Stimulated activated naive CD4-positive, alpha-beta T cell treated with Interleukin-2 at 50 U/mL for 16 hours (primary cell): ENCODE results near the gene MEG3.

Experiments used
- DNase-seq: peaks from one replicate; lab custom pipeline; 2025; lab: John Stamatoyannopoulos, UW

The MEG3 gene

DNA sequence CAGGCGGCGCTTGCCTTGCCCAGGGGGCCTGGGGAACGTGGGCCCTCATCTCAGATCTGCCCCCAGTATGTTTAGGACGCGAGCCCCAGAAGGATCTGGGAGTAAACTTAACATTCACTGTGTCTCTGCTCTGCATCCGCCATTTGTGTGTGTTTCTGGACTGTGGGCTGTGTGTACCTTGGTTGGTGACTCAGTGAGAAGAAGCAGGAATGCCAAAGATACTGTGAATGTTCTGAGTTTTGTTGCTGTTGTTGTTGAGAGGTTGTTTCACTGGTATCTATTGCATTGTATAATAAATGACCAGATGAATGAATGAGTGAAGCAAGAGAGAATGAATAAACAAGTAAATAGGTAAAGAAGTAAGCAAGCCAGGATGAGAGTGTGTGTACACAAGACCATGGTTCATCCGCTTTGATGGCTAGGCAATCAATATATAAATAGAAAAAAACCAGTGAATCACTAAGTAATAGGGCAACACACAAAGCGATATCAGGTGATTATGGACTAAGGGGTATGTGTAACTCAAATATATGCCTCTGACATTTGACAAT, 20.5 kb downstream of the MEG3 start:
- no peak for DNase-seq

DNA sequence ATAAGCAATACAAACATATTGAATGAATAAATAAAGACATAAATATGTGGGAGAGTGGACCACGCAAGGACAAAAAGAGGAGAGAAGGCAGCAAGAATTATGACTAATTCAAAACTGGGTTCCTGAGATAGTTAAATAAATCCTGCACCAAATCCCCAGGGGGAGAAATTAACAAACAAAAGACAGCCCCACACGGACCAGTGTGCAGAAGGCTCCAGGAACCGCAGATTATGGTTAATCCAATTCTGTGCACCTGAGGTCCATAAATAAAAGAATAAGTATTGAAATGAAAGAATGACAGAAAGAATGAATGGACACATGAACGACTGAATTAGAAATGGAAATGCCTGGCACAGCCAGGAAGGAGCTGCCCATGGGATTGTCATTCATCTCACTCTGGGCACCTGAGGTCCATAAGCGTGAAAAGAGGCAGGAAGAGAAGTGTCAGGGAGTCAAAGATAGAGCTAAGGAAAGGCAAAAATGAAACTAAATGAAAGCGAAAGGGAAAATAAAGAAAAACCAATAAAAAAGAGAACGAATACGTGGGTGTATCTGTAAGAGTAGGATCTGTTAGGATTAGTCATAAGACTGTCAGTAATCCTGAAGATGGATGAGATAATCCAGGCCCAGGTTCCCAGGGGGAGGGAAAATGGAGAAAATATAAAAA, 23.3 kb downstream of the MEG3 start:
- DNase-seq = no peak

DNA sequence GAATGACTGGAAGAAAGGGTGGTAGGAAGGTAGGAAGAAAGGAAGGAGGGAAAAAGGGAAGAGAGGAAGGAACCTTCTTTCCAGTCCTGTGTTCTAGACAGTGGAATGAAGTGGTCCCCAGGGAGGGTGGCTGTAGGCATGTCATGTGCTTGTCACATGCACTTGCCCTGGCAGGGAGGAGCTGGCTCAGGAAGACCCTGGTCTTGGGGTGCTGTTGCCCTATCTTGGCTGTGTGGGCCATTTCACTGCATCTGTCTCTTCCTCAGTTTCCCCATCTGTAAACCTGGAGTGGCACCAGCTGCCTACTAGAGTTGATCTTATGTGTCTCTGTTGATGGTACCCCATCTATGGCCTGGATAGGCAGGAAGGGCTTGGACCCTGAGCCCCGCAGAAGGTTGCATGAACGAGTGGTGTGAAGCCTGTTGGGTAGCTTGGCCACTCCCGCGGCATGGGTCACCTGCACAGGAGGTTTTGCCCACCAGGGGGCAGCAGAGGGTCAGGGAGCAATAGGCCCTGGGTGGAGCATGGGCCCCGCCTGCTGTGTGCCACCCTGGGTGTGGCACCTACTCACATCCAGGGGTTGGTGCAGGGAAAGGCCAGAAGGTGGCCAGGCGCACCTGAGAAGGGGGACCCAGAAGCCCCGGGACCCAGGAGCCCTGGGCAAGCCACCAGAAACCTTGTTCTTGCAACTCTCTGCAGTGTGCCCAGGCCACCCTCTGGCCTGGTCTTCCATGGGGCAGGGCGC, 25.1 kb downstream of the MEG3 start:
- DNase-seq = peak; percentile 65

DNA sequence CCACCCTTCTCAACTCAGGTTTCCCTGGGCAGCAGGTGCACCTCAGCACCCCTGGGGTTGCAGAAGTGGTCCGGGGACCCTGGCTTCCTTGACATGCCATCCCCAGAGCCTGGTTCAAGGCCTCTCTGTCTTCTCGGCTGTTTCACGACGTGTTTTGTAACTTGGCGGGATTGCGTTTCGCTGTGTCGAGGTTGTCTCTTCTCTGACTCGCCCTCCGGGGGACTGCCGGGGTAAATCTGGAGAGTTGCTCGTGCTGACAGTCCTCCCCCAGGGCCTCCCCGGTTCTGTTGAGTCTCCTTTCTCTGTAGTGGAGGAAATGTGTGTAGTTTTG, 25.6 kb downstream of the MEG3 start:
- no peak for DNase-seq

DNA sequence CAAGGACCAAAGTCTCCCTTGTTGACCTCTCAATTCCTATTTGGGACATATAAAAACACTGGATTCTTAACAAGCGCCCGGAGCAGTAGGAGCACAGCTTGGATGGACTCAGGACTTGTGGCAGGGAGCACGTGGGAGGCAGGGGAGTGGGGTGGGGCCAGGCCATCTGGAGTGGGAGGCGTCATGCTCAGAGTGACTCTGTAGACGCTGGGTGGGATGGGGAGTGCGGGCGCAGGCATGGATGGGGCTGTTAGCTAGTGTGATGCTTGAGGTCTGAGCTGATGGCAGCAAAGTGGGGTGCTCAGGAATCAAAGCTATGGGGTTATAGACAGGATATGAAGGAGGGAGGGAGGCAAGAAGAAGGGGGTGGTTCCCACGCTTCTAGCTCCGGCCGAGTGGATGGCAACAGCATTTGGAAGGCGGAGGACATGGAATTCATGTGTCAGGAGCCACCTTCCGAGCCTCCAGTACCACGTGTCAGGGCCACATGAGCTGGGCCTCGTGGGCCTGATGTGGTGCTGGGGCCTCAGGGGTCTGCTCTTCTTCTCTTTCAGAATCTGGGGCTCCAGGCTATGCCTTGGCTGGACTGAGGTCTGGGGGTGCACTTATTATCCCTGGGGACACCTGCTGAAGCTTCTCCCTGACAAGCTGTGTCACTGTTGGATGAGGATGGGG, 26.2 kb downstream of the MEG3 start:
- DNase-seq = no peak

DNA sequence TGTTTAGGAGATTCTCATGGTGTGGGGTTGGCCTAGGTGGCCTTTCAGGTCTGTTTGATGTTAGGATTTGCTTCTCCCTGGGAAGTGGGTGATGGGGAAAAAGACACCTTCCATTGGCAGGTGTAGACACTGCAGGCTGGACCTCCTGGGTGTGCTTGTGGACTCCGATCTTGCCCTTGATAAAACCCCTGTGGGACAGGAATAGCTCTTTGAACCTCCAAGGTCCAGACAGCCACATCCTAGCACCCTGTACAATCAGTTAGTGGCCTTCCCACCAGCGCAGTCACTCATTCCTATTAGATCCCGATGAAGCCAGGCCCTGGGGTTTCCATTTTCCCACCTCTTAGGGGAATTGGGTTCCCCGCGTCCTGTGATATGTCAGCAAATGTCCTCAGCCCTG, 28.5 kb downstream of the MEG3 start:
- no peak for DNase-seq

DNA sequence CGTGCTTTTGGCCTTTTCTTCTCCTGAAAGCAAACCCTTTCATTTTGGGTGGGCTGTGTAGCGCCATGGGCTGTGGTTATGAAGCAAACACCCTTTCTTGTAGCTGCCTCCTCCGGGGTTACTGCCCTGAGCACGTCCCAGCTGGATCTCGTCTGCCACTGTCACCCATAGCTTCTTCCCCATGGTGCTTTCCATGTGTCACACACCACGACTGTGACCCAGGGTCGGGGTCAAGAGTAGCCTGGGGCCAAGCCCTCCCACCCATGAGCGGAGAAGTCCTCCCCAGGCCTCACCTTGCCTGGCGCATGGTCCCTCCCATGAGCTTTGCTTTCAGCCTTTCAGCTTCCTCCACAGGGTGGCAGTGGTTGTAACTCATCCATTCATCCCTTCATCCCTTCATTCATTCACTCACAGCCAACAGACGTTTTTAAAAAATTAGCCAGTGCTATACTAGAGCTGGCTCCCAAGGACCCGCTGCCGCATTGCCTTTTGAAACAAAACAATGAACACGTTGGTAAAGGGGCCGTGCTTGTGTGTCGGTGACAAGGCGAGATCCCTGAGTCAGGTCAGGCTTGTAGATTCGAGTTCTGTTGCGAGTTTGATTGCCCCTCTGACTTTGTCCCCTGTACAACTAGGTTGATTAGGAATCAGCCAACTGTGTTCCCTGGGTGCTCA, 29.5 kb downstream of the MEG3 start:
- DNase-seq = no peak

DNA sequence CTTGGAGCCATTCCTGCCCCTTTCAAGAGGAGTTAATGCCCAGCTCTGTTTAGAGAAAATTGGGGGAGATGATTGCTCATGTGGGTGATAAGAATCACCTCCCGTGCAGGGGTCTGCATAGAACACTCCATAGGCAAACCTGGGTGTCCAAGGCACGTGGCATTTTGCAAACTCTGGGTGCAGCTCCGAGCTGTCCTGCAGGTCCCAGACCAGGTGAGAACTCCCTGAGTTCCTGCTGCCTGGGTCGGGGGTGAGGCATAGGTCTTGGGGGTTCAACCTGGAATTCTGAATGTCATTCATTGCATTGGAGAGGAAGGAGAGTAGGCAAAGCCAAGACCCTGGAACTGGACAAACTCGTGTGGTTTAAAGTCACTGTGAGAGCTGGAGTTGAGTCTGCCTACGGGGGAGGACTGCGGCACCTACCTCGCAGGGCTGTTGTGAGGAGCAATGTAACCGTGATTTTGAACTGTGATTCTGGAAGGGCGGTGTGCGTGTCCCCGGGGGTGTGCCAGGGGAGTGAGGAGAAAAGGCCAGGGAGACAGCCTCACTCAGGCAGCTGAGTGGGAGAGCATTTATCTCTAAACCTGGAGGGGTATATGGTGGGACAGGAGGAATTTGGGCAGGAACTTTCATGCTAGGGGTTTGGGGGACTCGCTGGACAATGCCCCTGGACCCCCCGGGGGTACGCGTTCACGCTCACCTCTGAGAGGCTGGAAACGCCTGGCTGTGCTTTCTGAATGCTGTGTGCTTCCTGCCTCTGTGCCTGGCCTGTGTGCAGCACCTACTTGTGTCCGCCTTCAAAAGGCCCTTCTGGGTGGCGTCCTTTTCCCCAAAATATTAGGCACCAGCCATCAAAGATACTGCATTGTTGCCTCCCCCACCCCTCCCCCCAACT, 30.4 kb downstream of the MEG3 start:
- no peak for DNase-seq

DNA sequence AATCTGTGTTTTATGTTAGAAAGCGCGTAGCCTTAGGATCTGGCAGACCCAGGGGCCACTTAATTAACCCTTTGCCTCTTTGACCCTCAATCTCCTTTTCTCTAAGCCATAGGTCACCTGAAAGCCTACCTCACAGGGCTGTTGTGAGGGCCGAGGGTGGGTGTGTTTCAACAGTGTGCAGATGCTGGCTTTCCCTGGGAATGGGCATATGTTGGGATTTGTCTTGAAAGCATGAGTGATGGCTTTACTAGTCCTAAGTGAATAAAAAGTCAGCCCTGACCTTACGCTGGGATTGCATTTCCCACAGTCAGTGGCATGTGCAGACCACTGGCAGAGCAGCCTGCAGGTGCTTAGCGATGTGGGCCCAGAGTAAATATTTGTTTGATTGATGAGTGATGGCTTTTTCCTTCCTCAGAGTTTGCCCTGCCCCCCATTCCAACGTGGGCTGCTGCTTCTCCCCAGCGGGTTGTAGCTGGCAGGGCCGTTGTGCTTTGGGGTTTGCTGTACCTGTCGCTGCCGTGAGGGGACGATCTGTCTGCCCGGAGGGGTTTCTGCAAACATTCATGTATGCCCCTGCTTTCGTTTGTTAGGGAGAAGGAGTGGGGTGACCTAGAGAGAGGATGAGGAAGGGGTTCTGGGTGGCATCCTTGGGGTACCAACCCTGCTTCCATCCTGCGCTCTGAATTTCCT, 31.5 kb downstream of the MEG3 start:
- DNase-seq = no peak

DNA sequence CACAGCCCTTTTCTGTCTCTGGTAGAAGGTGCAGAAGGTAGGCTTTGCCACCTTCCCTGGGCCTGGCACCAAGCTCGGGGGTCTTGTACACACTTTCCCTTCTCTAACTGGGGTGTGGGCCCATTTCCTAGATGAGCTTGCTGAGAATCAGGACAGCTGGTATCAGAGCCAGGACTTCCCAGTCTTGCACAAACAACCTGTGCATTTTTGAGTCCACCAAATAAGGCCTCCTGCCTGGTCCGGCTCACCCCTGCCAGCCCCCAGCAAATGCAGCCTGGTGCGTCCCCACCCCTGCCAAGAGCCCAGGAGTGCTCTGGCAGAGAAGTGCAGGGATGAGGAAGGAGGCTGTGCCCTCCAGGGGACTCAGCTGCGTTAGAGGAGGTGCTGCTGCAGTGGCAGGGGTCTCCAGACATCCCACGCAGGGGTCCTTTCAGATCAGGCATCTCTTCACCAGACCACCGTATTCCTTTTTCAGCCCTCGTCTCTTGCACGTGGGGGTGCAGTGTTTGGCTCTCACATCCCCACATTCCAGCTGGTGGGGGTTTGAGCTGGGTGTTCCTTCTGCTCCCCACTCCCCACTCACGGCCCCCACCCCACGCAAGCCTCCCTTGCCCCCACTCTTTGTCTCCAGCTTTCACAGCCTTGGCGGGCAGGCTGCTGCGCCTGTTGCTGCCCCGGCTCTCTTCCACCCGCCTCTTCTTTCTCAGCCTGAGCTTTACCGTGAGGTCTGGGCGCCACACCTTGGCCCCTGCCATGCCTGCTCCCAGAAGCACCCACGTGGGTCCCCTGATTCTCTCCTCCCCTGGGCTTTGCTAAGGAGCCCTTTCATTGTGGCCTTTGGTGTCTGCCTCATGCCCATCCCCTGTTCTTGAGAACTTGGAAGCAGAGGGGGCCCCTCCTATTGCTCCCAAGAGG, 32.3 kb downstream of the MEG3 start:
- no peak for DNase-seq

DNA sequence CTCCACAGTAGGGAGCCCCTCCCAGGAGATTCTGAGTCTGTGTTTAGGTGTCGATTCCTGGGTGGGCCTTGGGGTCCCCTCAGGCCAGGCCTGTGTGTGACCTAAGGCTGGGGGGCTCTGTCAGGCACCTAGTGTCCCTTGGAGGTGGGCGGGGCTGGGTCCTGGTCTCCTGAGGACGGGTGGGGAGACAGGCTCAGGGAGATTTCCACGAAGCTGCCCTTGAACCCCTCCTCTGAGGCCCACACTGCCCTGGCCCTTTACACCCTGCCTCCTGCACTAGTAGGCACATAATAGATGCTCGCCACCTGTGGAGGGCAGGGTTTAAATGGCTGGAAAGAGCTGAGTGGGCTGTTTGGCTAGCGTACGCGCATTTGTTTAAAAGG, 32.9 kb downstream of the MEG3 start:
- no peak for DNase-seq

DNA sequence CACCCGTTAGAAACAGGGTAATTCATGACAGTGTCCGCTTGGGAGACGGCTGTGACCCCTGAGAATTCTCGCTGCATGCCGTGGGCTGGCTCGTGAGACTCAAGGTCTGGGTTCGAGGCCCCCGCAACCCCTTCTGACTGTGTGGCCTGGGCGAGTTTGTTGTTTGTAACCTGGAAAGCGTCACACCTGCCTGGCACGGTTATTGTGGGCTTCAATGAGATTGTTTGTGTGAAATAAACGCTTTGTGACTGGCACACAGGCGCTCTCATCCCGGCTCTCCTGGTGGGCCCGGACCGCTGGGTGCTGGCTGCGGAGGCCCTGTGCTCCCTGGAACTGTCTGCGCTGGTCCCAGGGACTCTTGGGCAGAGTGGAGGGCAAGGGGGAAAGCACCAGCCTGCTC, 33.9 kb downstream of the MEG3 start:
- no peak for DNase-seq

DNA sequence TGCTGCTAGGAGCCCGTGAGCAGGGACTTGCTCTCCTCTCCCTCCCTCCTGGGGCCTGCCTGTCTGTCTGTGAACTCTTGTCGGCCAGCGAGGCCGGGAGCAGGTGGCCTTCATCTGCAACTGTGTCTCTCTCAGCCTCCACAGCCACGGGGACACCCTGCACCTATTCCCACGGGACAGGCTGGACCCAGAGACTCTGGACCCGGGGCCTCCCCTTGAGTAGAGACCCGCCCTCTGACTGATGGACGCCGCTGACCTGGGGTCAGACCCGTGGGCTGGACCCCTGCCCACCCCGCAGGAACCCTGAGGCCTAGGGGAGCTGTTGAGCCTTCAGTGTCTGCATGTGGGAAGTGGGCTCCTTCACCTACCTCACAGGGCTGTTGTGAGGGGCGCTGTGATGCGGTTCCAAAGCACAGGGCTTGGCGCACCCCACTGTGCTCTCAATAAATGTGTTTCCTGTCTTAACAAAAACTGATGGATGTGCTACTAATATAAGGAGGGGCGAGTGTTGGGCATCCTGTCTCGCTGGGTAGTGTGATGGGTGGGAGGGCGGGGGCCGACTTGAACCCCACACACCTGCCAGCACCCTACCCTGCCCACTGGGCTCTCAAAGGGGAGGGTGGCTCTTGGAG, 34.8 kb downstream of the MEG3 start:
- no peak for DNase-seq

DNA sequence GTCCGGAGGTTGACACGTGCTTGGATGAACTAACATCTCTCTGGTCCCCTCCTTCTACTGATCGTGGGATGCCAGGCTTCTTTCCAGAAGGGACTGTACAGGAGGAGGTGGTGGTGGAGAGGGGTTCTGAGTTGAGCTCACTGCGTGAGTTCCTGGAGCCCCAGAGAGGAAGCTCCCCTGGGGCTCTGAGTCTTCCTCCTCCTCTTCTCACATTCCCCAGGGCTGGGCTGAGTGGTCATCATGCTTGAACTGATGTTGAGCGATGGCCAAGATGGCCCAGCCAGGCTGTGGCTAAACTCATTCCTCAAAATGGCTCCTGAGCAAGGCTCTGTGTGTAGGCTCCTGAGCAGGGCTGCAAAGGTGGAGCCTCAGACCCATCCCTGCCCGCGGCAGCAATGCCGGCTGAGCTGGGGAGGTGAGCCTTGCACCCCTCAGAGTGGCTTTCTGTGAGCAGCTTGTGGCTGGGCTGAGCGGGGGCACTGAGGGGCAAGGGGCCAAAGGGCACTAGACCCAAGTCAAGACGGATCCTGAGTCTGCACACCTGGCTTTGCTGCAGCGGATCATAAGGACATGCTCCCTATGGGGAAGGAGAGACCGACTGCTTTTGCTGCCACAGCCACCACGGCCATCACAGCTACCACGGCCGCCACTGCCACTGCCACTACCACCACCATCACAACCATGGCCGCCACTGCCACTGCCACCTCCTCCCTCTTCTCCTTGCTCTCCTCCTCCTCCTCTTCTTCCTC, 35.4 kb downstream of the MEG3 start:
- DNase-seq = no peak

DNA sequence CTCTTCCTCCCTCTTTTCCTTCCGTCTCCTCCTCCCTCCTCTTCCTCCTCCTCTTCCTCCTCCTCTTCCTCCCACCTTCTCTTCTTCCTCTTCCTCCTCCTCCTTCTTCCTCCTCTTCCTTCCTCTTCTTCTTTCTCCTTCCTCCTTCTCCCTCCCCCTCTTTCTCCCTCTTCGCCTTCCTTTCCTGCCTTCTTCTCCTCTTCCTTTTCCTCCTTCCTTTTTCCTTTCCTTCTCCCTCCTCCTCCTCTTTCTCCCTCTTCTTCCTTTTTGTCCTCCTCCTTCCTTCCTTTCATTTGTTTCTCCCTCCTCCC, 36.0 kb downstream of the MEG3 start:
- no peak for DNase-seq

DNA sequence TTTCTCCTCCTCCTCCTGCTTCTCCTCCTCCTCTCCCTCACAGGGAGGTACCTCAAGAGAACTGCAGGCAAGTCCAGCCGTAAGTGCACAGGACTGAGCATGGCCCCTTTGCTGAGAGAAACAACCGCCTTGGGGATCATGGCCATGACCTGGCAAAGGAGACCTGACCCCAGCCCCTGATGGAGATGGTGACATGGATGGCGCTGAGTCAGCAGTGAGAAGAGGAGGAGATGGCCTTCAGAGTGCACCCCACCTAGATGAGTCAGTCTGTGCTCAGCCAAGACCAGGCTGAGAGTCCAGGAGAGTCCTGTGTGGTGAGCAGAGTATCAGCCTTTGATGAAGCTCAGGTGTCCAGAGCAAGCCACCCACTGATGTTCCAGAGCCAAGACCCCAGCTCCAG, 36.4 kb downstream of the MEG3 start:
- no peak for DNase-seq

DNA sequence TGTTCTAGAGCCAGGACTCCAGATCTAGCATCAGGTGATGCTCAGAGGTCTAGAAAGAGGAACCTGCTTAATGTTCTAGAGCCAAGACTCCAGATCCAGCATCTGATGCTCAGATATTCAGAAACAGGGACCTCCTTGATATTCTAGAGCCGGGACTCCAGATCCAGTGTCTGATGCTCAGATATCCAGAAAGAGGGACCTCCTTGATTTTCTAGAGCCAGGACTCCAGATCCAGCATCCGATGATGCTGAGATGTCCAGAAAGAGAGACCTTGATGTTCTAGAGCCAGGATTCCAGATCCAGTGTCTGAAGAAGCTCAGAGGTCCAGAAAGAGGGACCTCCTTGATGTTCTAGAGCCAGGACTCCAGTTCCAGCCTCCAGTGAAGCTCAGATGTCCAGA, 36.9 kb downstream of the MEG3 start:
- DNase-seq = no peak

DNA sequence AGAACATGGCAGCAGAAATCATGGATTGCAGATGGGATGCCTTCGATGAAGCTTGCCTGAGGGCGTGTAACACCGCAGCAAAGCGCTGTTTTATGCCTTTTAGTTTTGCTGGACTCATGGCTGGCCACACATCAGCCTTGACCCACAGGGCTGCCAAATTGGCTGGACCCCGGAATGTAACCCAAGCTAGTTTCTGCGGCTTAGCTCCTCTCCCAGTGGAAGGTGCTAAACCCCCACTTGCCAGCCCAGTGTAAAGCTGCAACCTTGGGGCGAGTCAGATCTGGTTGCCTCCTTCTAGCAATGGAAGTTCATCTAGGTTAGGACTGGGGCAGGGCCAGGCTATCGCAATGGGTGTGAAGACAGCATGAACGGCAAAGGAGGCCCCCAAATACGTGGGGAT, 38.3 kb downstream of the MEG3 start:
- no peak for DNase-seq
